GM18499 (cell line): ENCODE results near the gene RENBP.

Experiments
- ATAC-seq: cut with Tn5 transposase; IDR thresholded peaks from one replicate; pipeline ENCODE4 v1.9.1; 2021; ENCODE audit warnings: moderate number of reproducible peaks; ENCODE audit not compliant: insufficient read depth, unreplicated experiment

The RENBP gene

DNA sequence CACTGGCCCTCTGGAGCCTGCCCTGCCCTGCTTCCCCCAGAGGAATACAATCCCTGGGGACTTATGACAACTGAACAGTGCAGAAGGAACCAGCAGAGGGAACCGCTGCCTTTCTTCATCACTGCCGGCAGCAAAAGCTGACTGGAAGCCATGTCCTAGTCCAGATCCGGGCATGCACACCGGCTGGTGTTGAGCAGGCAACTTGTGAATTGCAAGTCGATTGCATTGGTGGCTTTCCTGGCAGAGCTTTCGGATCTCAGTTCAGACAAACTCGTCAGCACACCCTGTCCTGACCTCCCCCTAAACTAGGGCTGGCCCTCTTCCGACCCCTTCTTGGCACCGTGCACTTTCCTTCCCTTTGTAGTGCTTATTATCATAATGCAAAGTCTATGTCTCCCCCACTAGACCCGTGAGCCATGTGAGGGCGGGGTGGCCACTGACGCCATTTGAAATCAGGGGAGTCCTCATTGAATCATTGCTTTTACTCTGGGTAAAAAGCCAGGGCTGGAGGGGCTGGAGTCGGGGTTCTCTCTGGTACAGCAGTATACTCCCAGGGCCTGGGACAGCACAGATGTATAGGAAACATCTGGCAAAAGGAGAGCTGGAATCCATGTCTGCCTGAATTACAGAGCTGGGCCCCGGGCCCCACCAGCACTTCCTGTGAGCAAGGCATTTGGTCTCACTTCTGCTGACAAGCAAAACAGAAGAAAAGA lies 20.1 kb downstream of the RENBP start:
- ATAC-seq = no peak

GRCh38 chrX:153922932-153923857 lies 21.2 kb downstream of the RENBP start:
- no peak for ATAC-seq

- ATAC-seq = no peak
Measured at GRCh38 chrX:153921511-153922446, 22.7 kb downstream of the RENBP start.

- no peak for ATAC-seq
Measured at GRCh38 chrX:153921070-153921469, 23.4 kb downstream of the RENBP start.

DNA sequence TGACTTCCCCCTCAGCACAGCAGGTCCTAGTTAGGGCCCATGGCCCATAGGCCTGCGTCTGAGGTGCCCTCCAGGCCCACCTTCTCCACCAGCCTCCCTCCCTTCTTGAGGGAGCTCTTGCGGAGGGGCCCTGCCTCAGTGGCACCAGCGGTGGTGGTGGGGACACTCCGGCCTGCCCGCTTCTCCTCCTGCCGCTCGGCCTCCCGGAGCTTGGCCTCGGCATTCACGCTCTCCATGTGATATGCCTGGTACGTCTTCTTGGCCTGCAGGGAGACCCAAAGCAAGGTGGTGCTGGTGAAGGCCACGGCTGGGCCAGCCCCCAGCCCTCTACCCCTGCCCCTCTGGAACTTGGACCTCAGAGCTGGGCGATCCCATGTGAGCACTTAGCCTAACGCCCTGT lies 23.9 kb downstream of the RENBP start:
- ATAC-seq = no peak

GRCh38 chrX:153919281-153919680 lies 25.2 kb downstream of the RENBP start:
- ATAC-seq = no peak

GRCh38 chrX:153917869-153918268 lies 26.6 kb downstream of the RENBP start:
- ATAC-seq = no peak

- no peak for ATAC-seq
Measured at GRCh38 chrX:153913701-153914100, 30.7 kb downstream of the RENBP start.

DNA sequence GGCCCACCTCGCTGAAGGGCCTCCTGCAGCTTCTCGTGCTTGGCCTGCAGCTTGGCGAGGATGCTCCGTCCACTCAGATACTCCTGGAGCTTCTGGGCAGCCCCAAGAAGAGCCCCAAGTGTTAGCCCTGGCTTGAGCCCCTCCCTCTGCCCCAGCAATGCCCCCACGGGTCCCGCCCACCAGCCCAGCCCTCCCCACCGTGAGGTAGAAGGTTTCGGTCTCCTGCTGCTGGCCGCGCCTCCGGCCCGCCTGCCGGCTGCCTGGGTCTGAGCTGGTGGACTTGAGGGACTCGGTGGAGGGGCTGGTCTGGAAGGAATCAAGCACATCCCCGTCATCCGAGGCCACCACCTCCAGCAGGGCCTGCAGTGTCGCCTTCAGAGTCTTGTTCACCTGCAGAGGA lies 31.2 kb downstream of the RENBP start:
- no peak for ATAC-seq

DNA sequence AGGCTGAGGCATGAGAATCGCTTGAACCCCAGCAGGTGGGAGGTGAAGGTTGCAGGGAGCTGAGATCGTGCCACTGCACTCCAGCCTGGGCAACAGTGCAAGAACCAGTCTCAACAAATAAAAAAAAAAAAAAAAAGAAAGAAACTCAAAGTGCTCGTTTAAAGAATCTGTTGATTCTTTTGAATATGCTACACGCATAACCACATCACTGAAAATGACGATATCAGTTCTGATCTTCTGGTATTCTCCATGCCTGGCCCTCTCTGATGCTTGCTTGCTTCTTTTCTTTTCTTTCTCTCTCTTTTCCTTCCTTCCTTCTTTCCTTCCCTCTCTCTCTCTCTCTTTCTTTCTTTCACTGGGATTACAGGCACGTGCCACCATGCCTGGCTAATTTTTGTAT lies 32.6 kb downstream of the RENBP start:
- ATAC-seq = no peak

DNA sequence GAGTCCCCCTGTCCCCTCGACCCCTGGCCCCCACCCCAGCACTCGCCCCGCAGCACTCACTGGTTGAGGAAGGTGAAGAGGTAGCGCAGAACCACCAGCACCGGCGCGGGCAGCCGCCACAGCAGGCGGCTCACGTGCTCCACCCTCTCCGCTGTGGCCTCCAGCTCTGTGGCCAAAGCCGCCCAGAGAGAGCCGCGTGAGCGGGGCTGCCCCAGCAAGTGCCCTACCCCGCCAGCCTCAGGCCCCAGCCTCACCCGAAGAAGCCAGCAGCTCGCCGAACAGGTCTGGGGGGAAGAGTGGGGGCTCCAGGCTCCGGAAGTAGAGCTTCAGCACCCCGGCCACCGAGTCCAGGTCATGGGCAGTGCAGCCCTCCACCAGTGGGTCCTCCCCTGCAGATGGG lies 34.0 kb downstream of the RENBP start:
- no peak for ATAC-seq

DNA sequence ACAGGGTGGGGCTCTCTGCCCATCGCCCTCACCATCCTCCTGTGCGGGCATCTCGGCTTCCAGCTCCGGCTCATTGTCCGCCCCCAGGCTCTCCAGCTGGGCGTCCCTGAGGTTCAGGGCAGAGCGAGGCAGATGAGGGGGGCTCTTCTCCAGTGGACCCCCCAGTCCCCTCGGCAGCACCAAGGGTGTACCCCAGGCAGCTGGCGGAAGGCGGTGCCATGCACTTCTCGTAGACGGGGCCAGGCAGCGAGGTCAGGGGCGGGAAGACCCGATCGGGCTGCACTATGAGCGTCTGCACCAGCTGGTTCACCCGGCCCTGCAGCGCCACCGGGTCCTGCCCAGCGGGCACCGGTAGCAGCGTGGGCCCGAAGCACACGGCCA lies 34.5 kb downstream of the RENBP start:
- no peak for ATAC-seq

GRCh38 chrX:153909024-153909979 lies 35.1 kb downstream of the RENBP start:
- ATAC-seq = no peak

DNA sequence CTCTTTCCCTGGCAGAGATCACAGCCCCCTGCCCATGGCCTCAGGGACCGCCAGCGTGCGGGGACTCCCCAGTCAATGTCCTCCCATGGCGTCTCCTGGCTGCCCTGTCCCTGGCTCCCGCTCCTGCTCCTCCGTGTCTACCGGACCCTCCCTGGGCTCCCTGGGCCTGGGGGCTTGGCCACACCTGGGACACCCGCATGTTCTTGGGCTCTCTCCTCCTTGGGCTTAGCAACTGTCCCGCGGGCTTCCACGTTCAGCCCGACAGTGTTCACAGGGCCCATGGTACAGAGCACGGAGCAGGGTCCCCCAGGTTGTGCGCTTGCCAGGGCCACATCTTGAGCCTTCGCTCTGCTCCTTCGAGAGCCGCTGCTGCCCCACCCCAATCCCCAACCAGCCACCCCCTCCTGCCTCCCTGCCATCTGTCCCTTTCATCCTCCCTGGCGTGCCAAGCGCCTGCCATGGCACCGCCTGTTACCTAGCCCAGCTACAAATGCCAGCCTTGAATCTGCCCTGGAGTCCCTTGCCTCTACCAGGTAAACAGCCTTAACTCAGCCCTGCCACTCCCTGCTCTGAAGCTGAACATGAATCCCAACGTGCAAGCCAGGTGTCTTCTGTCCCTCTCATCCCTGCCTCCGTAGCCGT lies 36.1 kb downstream of the RENBP start:
- ATAC-seq = no peak

- no peak for ATAC-seq
Measured at GRCh38 chrX:153907456-153907855, 37.0 kb downstream of the RENBP start.

GRCh38 chrX:153906126-153906917 lies 38.1 kb downstream of the RENBP start:
- no peak for ATAC-seq

DNA sequence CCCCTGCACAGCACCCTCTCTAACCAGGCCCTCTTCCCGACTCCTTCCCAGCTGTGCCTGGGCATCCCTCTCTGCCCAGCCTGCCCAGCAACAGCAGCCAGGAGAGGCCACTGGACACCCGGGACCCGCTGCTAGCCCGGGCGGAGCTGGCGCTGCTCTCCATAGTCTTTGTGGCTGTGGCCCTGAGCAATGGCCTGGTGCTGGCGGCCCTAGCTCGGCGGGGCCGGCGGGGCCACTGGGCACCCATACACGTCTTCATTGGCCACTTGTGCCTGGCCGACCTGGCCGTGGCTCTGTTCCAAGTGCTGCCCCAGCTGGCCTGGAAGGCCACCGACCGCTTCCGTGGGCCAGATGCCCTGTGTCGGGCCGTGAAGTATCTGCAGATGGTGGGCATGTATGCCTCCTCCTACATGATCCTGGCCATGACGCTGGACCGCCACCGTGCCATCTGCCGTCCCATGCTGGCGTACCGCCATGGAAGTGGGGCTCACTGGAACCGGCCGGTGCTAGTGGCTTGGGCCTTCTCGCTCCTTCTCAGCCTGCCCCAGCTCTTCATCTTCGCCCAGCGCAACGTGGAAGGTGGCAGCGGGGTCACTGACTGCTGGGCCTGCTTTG lies 38.9 kb downstream of the RENBP start:
- no peak for ATAC-seq
